ENCODE results near the gene MAP6. TPM values are rescaled to one million over a fixed set of nuclear protein-coding genes. Genes with fewer than 3 reads are reported as not detected.

The MAP6 gene
- total and polyA plus RNA-seq, 9 of the 15 experiments (the other 6 are each of a cell fraction or from before 2014, with no cell fraction given), result not detected

DNA sequence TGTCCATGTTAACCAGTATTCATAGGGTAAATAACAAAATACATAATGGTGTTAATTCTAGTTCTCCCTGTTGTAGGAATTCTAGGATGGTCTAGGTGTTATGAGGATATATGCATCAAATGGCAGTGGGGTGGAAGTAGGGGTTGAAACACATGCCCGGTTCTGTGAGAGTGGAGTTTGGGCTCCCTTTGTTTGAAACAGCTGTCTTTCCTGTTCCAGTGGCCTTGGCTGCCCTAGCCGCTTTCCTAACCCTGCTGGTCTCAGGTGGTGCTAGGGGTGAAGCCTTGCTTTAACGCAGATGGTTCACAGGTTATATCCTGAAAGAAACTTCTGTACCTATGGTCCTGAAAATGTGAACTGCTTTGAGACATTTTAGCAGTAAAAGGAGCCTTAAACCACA is 68.5 kb downstream of the MAP6 start (continued):
- TF ChIP-seq, protein P1, sequence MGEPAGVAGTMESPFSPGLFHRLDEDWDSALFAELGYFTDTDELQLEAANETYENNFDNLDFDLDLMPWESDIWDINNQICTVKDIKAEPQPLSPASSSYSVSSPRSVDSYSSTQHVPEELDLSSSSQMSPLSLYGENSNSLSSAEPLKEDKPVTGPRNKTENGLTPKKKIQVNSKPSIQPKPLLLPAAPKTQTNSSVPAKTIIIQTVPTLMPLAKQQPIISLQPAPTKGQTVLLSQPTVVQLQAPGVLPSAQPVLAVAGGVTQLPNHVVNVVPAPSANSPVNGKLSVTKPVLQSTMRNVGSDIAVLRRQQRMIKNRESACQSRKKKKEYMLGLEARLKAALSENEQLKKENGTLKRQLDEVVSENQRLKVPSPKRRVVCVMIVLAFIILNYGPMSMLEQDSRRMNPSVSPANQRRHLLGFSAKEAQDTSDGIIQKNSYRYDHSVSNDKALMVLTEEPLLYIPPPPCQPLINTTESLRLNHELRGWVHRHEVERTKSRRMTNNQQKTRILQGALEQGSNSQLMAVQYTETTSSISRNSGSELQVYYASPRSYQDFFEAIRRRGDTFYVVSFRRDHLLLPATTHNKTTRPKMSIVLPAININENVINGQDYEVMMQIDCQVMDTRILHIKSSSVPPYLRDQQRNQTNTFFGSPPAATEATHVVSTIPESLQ (CRISPR knock-in tag; IDR thresholded peaks at IDR 0.05), result no peak
- no peak for TF ChIP-seq ZKSCAN1 (IDR thresholded peaks at IDR 0.05; ENCODE audit: low read depth, low read length)

DNA sequence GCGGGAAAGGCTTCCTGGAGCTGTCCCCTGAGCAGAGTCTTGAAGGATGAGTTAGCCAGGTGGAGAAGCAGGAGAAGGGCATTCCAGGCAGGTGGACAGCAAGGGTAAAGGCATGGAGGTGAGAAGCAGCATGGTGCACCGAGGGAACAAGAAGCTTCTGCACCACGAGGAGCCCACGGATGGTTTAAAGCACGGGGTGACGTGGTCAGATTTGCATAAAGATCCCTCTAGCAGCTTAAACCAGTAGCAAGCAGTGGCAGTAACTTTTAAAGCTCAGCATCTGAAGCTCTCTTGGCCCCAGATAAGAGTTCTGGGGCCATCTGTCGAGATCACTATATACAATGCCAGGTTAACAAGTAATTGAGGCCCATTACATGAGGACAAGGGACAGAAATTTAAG is 69.9 kb downstream of the MAP6 start:
- POLR2A ChIA-PET, result interaction anchor here (0.6 to 1.8 kb wide), 5 partner anchors 9 to 36 kb away, joined by 3 to 8 read pairs (median 3); no protein-coding TSS in a partner anchor
- 15% methylated on average over 7 of the region's 7 CpGs for WGBS (ENCODE audit: insufficient coverage, low coverage, missing lambda C conversion rate)

More for the DNA sequence above, 69.9 kb downstream of the MAP6 start:
- H3K9me3 ChIP-seq (replicated peaks; ENCODE audit: control insufficient read depth, insufficient read depth, low read depth, low read length), result no peaks in the 10 kb centered on the region
- no peaks in the 10 kb centered on the region for H4K20me1 ChIP-seq (replicated peaks; ENCODE audit: control insufficient read depth, insufficient read depth, low read length)
- no peaks in the 10 kb centered on the region for H3K79me2 ChIP-seq (ENCODE audit: control insufficient read depth, insufficient read depth, low read length)
- no TSS peak for BruUV-seq (replicated peaks)
- CTCF ChIA-PET (ENCODE audit: low intra/inter-chr PET ratio), result no interaction called here
- DNase-seq (ENCODE audit: extremely low read depth in 1 of 4, low spot score in 3 of 4) (no peak), ATAC-seq (no peak), FAIRE-seq (no peak)
- no peak overlapping the region for H3K9ac ChIP-seq (ENCODE audit: insufficient read depth in 1 of 2, low read depth in 2 of 2, low read length in 2 of 2)
- H3K36me3 ChIP-seq (ENCODE audit: control insufficient read depth, insufficient read depth, low read length), result no peaks in the 10 kb centered on the region
- no peak for TF ChIP-seq POLR2AphosphoS5 (IDR thresholded peaks at IDR 0.05; ENCODE audit: control insufficient read depth, insufficient read depth, low read depth, low read length)
- TF ChIP-seq ZNF431 (CRISPR knock-in tag; IDR thresholded peaks at IDR 0.05), result no peak
- no peak for TF ChIP-seq YBX1 (IDR thresholded peaks at IDR 0.05)
- TF ChIP-seq, protein P2, sequence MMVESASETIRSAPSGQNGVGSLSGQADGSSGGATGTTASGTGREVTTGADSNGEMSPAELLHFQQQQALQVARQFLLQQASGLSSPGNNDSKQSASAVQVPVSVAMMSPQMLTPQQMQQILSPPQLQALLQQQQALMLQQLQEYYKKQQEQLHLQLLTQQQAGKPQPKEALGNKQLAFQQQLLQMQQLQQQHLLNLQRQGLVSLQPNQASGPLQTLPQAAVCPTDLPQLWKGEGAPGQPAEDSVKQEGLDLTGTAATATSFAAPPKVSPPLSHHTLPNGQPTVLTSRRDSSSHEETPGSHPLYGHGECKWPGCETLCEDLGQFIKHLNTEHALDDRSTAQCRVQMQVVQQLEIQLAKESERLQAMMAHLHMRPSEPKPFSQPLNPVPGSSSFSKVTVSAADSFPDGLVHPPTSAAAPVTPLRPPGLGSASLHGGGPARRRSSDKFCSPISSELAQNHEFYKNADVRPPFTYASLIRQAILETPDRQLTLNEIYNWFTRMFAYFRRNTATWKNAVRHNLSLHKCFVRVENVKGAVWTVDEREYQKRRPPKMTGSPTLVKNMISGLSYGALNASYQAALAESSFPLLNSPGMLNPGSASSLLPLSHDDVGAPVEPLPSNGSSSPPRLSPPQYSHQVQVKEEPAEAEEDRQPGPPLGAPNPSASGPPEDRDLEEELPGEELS (CRISPR knock-in tag; IDR thresholded peaks at IDR 0.05; ENCODE audit: borderline replicate concordance), result no peak
- no peak for TF ChIP-seq ERF (CRISPR knock-in tag; IDR thresholded peaks at IDR 0.05)
- H3K27me3 ChIP-seq (ENCODE audit: control insufficient read depth in 2 of 2, insufficient read depth in 2 of 2, low read length in 2 of 2), result peaks cover 0 to 7% of the 10 kb centered on the region in 2 experiments; a peak in 2 of 5 replicates
- no peak overlapping the region for H3K4me2 ChIP-seq (ENCODE audit: insufficient read depth, low read length)
- no peak overlapping the region for H3K4me3 ChIP-seq
- in situ Hi-C loops (cut with MboI), result no loop called here
- intact Hi-C loops (cut with micrococcal nuclease), result no loop called here
- H2AFZ ChIP-seq (ENCODE audit: low read depth, low read length), result 0 out of 2 replicates have a peak overlapping the region, but pooled peaks have one; percentile 1
- no peaks in the 10 kb centered on the region for H3K9me1 ChIP-seq (ENCODE audit: control insufficient read depth, insufficient read depth, low read length)
- H3K27ac ChIP-seq (ENCODE audit: extremely low read depth, low read depth, low read length), result no peak overlapping the region
- H3K4me1 ChIP-seq (replicated peaks in 1 of 2; ENCODE audit: control insufficient read depth in 2 of 2, insufficient read depth in 2 of 2, low read length in 2 of 2), result peaks cover 14 to 16% of the 10 kb centered on the region in 2 experiments; a peak in 4 of 5 replicates

Data from K562 (cell line).